Colonic mucosa (tissue), 4 donors: Measurements from ENCODE around the gene LHFPL4. TPM values are rescaled to one million over a fixed set of nuclear protein-coding genes. Genes with fewer than 3 reads are reported as not detected.
A peak's percentile ranks its signal among the peaks of the same experiment; 100 is the strongest.
"Not testable (repeated sequence)": the region's sequence is repeated elsewhere in the genome, so short reads cannot be mapped to it uniquely, and the experiment has no call there.

Experiments
- DNase-seq: peaks from one replicate; pipeline ENCODE4 v3.0.0-alpha.2; 2020
- H3K27ac ChIP-seq: fragments of 200-600 bp; one replicate; pipeline ENCODE4 v1.8.0; 2021
- H3K27me3 ChIP-seq: fragments of 200-600 bp; one replicate; pipeline ENCODE4 v1.8.0; 2021
- H3K36me3 ChIP-seq: fragments of 200-600 bp; one replicate; pipeline ENCODE4 v1.8.0; 2021
- H3K4me1 ChIP-seq: fragments of 200-600 bp; one replicate; pipeline ENCODE4 v1.8.0; 2021; ENCODE audit warnings: mild to moderate bottlenecking
- H3K4me3 ChIP-seq: fragments of 200-600 bp; one replicate; pipeline ENCODE4 v1.8.0; 2021
- H3K9ac ChIP-seq, 2 donors: one replicate each; pipeline ENCODE4 v1.7.0; 2013; ENCODE audit warnings: control low read depth in 2 of 2, low read depth in 2 of 2, low read length in 2 of 2
- H3K9me3 ChIP-seq: fragments of 200-600 bp; one replicate; pipeline ENCODE4 v1.8.0; 2021
- CTCF ChIP-seq: fragments of 200-600 bp; IDR thresholded peaks from one replicate; pipeline ENCODE4 v1.8.0; 2022; ENCODE audit warnings: antibody characterized with exemption, mild to moderate bottlenecking
- intact Hi-C: fragments of 100-400 bp; cut with DNase I; formaldehyde crosslinking; loops from one replicate; pipeline ENCODE4 v1.14.1; 2022
- total RNA-seq, 2 donors: library from RNA; stranded (reverse); fragmentation: NEBNext Ultra II Directional in 1 of 2; extraction: Animal tissue kit (Norgen Biotek cat#: 25700) in 1 of 2; gene quantifications; one replicate each; pipeline ENCODE4 v1.2.1, GENCODE V29; 2021
- donor health status: healthy.
- donor health status: DM: no; HTN: no; CAD: no.
- donor health status: DM: no; HTN: no; CAD: no.

Gene LHFPL4
- total RNA-seq, 2 donors from 2014 or later = 0.05 to 1.2 TPM

GRCh38 chr3:9595877-9596276, 42.3 kb upstream of the LHFPL4 start:
- no peaks in the 10 kb centered on the region for H3K36me3 ChIP-seq
- peak; percentile 61 for DNase-seq
- H3K4me3 ChIP-seq = no peak overlapping the region
- H3K9ac ChIP-seq = no peak overlapping the region
- no peak overlapping the region for H3K27ac ChIP-seq
- no peaks in the 10 kb centered on the region for H3K4me1 ChIP-seq
- no peaks in the 10 kb centered on the region for H3K27me3 ChIP-seq
- intact Hi-C loops = no loop called here
- H3K9me3 ChIP-seq = no peaks in the 10 kb centered on the region
- TF ChIP-seq CTCF = no peak

- intact Hi-C loops, DNase-seq: not testable (repeated sequence)
Observed at GRCh38 chr3:9591781-9592180, 38.2 kb upstream of the LHFPL4 start.

GRCh38 chr3:9590282-9590791, 36.7 kb upstream of the LHFPL4 start:
- H3K36me3 ChIP-seq = no peaks in the 10 kb centered on the region
- intact Hi-C loops = no loop called here
- no peaks in the 10 kb centered on the region for H3K9me3 ChIP-seq
- no peaks in the 10 kb centered on the region for H3K27me3 ChIP-seq
- no peak overlapping the region for H3K4me3 ChIP-seq
- H3K9ac ChIP-seq = no peak overlapping the region
- TF ChIP-seq CTCF = no peak
- H3K27ac ChIP-seq = no peak overlapping the region
- no peak for DNase-seq
- no peaks in the 10 kb centered on the region for H3K4me1 ChIP-seq

More at GRCh38 chr3:9591781-9592180, 38.2 kb upstream of the LHFPL4 start:
- H3K4me1 ChIP-seq, H3K27me3 ChIP-seq, H3K36me3 ChIP-seq, H3K4me3 ChIP-seq, H3K9ac ChIP-seq, H3K9me3 ChIP-seq, H3K27ac ChIP-seq: not testable (repeated sequence)

- intact Hi-C loops = no loop called here
- no peak overlapping the region for H3K27ac ChIP-seq
- no peaks in the 10 kb centered on the region for H3K36me3 ChIP-seq
- H3K4me3 ChIP-seq = no peak overlapping the region
- H3K9me3 ChIP-seq = no peaks in the 10 kb centered on the region
- no peak overlapping the region for H3K9ac ChIP-seq
- H3K4me1 ChIP-seq = no peaks in the 10 kb centered on the region
- no peak for DNase-seq
- no peaks in the 10 kb centered on the region for H3K27me3 ChIP-seq
- no peak for TF ChIP-seq CTCF
Observed at GRCh38 chr3:9583792-9584191, 30.2 kb upstream of the LHFPL4 start.

GRCh38 chr3:9583371-9583770, 29.7 kb upstream of the LHFPL4 start:
- DNase-seq = no peak
- no peaks in the 10 kb centered on the region for H3K27me3 ChIP-seq
- no peak overlapping the region for H3K4me3 ChIP-seq
- no peaks in the 10 kb centered on the region for H3K9me3 ChIP-seq
- no peak overlapping the region for H3K9ac ChIP-seq
- no peak overlapping the region for H3K27ac ChIP-seq
- intact Hi-C loops = no loop called here
- TF ChIP-seq CTCF = no peak
- no peaks in the 10 kb centered on the region for H3K4me1 ChIP-seq
- H3K36me3 ChIP-seq = no peaks in the 10 kb centered on the region

GRCh38 chr3:9582332-9582731, 28.7 kb upstream of the LHFPL4 start:
- no peaks in the 10 kb centered on the region for H3K27me3 ChIP-seq
- no peak overlapping the region for H3K9ac ChIP-seq
- no peak for TF ChIP-seq CTCF
- H3K4me3 ChIP-seq = no peak overlapping the region
- H3K9me3 ChIP-seq = no peaks in the 10 kb centered on the region
- intact Hi-C loops = no loop called here
- DNase-seq = no peak
- no peak overlapping the region for H3K27ac ChIP-seq
- H3K36me3 ChIP-seq = no peaks in the 10 kb centered on the region
- H3K4me1 ChIP-seq = no peaks in the 10 kb centered on the region
